Measurements from ENCODE around the gene ST7. TPM values are rescaled to one million over a fixed set of nuclear protein-coding genes. Genes with fewer than 3 reads are reported as not detected.

The ST7 gene
- polyA plus RNA-seq, 3 donors from 2014 or later, result 11.3 to 14.7 (median 14.2) TPM

DNA sequence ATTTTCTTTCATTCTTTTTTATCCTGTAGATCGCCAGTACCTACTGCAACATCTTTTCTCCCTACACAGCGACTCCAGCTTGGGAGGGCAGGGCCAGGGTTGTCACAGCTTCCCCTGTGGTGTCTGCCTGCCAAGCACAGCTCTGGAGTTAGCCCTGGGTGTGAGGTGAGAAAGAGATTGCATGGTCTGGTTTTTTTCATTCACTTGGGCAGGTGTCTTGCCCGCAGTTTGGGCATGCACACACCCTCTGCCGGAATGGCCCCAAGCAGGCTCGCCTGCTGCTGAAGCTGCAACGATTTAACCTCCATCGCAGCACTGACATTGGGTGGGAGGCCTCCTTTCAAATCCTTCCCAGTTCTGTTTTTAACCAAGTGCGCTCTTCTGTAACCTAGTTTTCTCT, 236.8 kb downstream of the ST7 start:
- Mint-ChIP-seq H3K27ac (no peak overlapping the region), H3K27me3 (ENCODE audit: low read depth in 3 of 3) (no peaks in the 10 kb centered on the region), H3K36me3 (peaks cover 0 to 19% (median 5%) of the 10 kb centered on the region in 3 donors), H3K9me3 (peaks cover 0 to 3% (median 0%) of the 10 kb centered on the region in 6 donors), H3K4me1 (no peaks in the 10 kb centered on the region), H3K4me3 (no peak overlapping the region)
- DNase-seq, result no peak

DNA sequence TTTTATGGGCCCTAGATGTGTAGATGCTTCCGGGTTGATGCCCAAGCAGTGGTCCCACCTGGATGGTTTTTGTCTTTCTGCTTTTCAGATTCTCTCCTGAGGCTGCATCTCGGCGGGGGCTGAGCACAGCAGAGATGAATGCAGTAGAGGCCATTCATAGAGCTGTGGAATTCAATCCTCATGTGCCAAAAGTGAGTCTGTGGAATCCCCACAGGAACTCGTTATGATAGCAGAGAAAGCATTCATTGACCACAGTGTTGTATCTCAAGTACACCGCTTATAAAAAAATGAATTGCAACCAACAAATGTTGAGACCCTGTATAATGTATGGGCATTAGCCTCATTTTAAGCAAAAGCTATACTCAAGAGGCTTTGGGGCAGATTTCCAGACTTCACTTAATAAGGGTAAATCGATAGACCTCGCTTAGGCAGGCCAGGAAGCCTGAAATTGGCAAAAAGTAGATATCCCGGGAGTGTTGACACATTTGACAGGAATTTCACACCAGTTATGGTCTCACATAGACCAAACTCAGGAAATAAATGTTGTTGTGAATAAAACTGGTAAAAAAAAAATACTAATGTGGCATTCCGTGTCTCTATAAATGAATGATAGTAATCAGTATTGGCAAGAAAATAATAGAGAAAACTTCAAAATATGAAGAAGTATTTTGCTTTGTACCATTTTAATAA, 237.6 kb downstream of the ST7 start:
- DNase-seq, result no peak
- no peaks in the 10 kb centered on the region for H3K4me1 Mint-ChIP-seq
- no peaks in the 10 kb centered on the region for H3K27me3 Mint-ChIP-seq (ENCODE audit: low read depth in 3 of 3)
- H3K36me3 Mint-ChIP-seq, result peaks cover 2 to 19% (median 5%) of the 10 kb centered on the region in 3 donors
- no peak overlapping the region for H3K4me3 Mint-ChIP-seq
- no peak overlapping the region for H3K27ac Mint-ChIP-seq
- peaks cover 0 to 3% (median 0%) of the 10 kb centered on the region in 6 donors for H3K9me3 Mint-ChIP-seq

DNA sequence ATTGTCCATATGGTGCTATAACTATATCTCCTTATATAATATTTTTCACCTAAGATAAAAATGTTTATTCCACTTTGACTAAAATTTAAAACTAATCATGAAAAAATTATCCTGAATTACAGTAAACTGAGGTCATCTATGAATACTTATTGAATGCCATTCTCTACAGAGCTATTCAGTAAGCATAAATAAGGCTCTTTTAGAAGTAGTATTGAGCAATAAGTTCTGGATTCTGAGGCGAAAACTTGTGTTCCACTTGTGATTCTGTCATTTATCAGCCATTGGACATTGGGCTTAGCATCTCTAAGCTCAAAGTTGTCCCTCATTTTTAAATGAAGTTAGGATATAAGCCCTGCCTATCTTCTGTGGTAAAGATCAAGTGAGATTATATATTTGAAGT, 238.8 kb downstream of the ST7 start:
- Mint-ChIP-seq H3K27ac (no peak overlapping the region), H3K4me3 (no peak overlapping the region), H3K4me1 (no peaks in the 10 kb centered on the region), H3K9me3 (no peaks in the 10 kb centered on the region), H3K27me3 (ENCODE audit: low read depth in 3 of 3) (no peaks in the 10 kb centered on the region), H3K36me3 (peaks cover 3 to 19% (median 5%) of the 10 kb centered on the region in 3 donors)
- no peak for DNase-seq

DNA sequence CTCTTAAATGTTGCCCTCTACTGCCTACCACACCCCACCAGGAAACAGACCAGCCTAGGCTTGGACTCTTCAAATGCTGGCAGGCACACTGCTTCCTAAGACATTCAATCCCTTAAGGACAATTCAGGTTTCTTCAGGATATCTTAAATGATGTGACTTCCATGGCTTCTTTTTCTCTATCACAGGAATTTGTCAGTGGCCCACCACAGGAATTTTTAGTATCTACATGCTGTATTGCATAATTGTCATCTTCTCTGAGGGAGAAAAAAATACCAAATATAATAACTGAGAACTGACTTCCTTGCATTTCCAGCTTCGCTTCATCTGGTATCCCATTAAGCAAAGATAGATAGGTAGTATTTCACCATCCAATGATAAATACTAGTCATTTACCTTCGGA, 240.3 kb downstream of the ST7 start:
- Mint-ChIP-seq H3K9me3 (no peaks in the 10 kb centered on the region), H3K4me1 (no peaks in the 10 kb centered on the region), H3K27me3 (ENCODE audit: low read depth in 3 of 3) (peaks cover 0 to 1% (median 0%) of the 10 kb centered on the region in 3 donors), H3K4me3 (no peak overlapping the region), H3K27ac (no peak overlapping the region), H3K36me3 (peaks cover 3 to 19% (median 7%) of the 10 kb centered on the region in 3 donors)
- DNase-seq, result no peak

GRCh38 chr7:117194445-117194844, 241.1 kb downstream of the ST7 start:
- Mint-ChIP-seq H3K4me3 (no peak overlapping the region), H3K9me3 (no peaks in the 10 kb centered on the region), H3K27ac (peak overlapping the region in 1 of 6 donors; percentile 13), H3K4me1 (no peaks in the 10 kb centered on the region), H3K27me3 (ENCODE audit: low read depth in 3 of 3) (peaks cover 0 to 1% (median 0%) of the 10 kb centered on the region in 3 donors), H3K36me3 (peaks cover 3 to 18% (median 7%) of the 10 kb centered on the region in 3 donors)
- DNase-seq, result no peak

DNA sequence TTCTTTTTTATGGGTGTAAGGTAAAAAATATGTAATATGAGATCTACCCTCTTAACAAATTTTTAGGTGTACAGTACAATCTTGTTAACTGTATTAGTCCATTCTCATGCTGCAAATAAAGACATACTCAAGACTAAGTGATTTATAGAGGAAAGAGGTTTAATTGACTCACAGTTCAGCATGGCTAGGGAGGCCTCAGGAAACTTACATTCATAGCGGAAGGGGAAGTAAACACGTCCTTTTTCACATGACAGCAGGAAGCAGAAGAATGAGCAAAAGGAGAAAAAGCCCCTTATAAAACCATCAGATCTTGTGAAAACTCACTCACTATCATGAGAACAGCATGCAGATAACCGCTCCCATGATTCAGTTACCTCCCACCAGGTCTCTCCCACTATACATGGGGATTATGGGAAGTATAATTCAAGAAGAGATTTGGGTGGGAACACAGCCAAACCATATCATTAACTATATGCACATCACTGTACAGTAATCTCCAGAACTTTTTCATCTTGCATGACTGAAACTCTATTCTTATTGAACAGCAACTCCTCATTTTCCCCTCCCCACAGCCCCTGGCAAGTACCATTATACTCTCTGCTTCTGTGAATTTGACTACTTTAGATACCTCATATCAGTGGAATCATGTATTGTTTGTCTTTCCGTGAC, 242.2 kb downstream of the ST7 start:
- Mint-ChIP-seq H3K4me1 (no peaks in the 10 kb centered on the region), H3K27ac (no peak overlapping the region)

GRCh38 chr7:117200132-117200531, 246.8 kb downstream of the ST7 start:
- no peaks in the 10 kb centered on the region for H3K4me1 Mint-ChIP-seq
- no peak overlapping the region for H3K4me3 Mint-ChIP-seq
- peaks cover 0 to 1% (median 0%) of the 10 kb centered on the region in 3 donors for H3K27me3 Mint-ChIP-seq (ENCODE audit: low read depth in 3 of 3)
- H3K9me3 Mint-ChIP-seq, result no peaks in the 10 kb centered on the region
- no peak overlapping the region for H3K27ac Mint-ChIP-seq
- DNase-seq, result no peak
- H3K36me3 Mint-ChIP-seq, result peaks cover 0 to 12% (median 6%) of the 10 kb centered on the region in 3 donors

More for the DNA sequence above, 242.2 kb downstream of the ST7 start:
- H3K27me3 Mint-ChIP-seq (ENCODE audit: low read depth in 3 of 3), result peaks cover 0 to 1% (median 0%) of the 10 kb centered on the region in 3 donors
- no peaks in the 10 kb centered on the region for H3K9me3 Mint-ChIP-seq
- peaks cover 3 to 10% (median 6%) of the 10 kb centered on the region in 3 donors for H3K36me3 Mint-ChIP-seq
- no peak overlapping the region for H3K4me3 Mint-ChIP-seq
- no peak for DNase-seq

- H3K4me3 Mint-ChIP-seq, result no peak overlapping the region
- H3K9me3 Mint-ChIP-seq, result no peaks in the 10 kb centered on the region
- peaks cover 0 to 1% (median 0%) of the 10 kb centered on the region in 3 donors for H3K27me3 Mint-ChIP-seq (ENCODE audit: low read depth in 3 of 3)
- H3K4me1 Mint-ChIP-seq, result no peaks in the 10 kb centered on the region
- DNase-seq, result no peak
- peaks cover 0 to 10% (median 6%) of the 10 kb centered on the region in 3 donors for H3K36me3 Mint-ChIP-seq
- no peak overlapping the region for H3K27ac Mint-ChIP-seq
Measured at GRCh38 chr7:117200786-117201458, 247.6 kb downstream of the ST7 start.

- no peak overlapping the region for H3K4me3 Mint-ChIP-seq
Measured at GRCh38 chr7:117202511-117202910, 249.2 kb downstream of the ST7 start.

DNA sequence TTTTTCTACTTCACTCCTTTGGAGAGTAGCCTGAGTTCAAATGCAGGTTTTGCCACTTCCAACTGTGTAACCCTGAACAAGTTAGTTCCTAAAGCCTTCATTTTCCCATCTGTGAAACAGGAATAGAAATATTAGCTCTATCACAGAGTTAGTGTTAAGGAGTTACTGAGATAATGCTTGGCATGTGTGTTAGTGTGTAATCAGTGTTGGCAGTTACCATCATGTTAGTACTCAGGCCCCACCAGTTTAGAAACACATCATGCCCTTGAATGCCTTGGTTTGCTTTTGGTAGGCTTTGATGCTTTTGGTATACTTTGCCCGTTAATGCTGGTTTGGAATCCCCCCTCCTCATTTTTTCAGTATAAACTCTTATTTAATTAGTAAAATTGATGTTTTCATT, 249.9 kb downstream of the ST7 start:
- H3K27ac Mint-ChIP-seq, result no peak overlapping the region
- H3K4me3 Mint-ChIP-seq, result no peak overlapping the region
- H3K4me1 Mint-ChIP-seq, result no peaks in the 10 kb centered on the region
- H3K27me3 Mint-ChIP-seq (ENCODE audit: low read depth in 3 of 3), result peaks cover 0 to 1% (median 0%) of the 10 kb centered on the region in 3 donors
- H3K9me3 Mint-ChIP-seq, result no peaks in the 10 kb centered on the region
- no peak for DNase-seq
- H3K36me3 Mint-ChIP-seq, result peaks cover 0 to 13% (median 6%) of the 10 kb centered on the region in 3 donors

More at GRCh38 chr7:117202511-117202910, 249.2 kb downstream of the ST7 start:
- no peak for DNase-seq
- Mint-ChIP-seq H3K9me3 (no peaks in the 10 kb centered on the region), H3K36me3 (peaks cover 0 to 9% (median 6%) of the 10 kb centered on the region in 3 donors), H3K27ac (no peak overlapping the region), H3K4me1 (no peaks in the 10 kb centered on the region), H3K27me3 (ENCODE audit: low read depth in 3 of 3) (peaks cover 0 to 1% (median 0%) of the 10 kb centered on the region in 3 donors)

GRCh38 chr7:117205873-117206272, 252.6 kb downstream of the ST7 start:
- Mint-ChIP-seq H3K36me3 (peaks cover 4 to 16% (median 9%) of the 10 kb centered on the region in 3 donors), H3K27ac (no peak overlapping the region), H3K4me3 (no peak overlapping the region), H3K4me1 (no peaks in the 10 kb centered on the region), H3K27me3 (ENCODE audit: low read depth in 3 of 3) (no peaks in the 10 kb centered on the region), H3K9me3 (no peaks in the 10 kb centered on the region)
- DNase-seq, result no peak

- DNase-seq, result no peak
- Mint-ChIP-seq H3K9me3 (no peaks in the 10 kb centered on the region), H3K27ac (no peak overlapping the region), H3K4me1 (no peaks in the 10 kb centered on the region), H3K4me3 (no peak overlapping the region), H3K27me3 (ENCODE audit: low read depth in 3 of 3) (no peaks in the 10 kb centered on the region), H3K36me3 (peaks cover 4 to 11% (median 9%) of the 10 kb centered on the region in 3 donors)
Measured at GRCh38 chr7:117208257-117208656, 255.0 kb downstream of the ST7 start.

DNA sequence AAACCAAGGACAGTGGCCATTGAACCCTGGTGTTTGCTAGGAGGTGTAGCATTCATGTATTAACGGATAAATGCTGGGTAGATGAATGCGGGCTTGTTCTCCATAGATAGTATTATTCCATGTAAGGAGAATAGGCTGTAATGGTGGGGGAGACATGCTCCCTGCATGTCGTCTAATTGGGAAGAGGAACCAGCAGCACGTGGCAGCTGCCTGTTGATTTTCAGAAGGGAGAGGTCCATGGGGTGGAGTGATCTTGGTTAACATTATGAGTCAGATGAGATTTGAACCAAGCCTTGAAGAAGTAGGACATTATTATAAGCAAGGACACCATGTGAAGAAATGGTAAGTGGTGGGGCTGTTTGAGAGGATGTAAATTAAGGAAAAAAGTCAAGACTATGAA, 257.1 kb downstream of the ST7 start:
- H3K9me3 Mint-ChIP-seq, result no peaks in the 10 kb centered on the region
- DNase-seq, result no peak
- H3K27ac Mint-ChIP-seq, result no peak overlapping the region
- no peaks in the 10 kb centered on the region for H3K27me3 Mint-ChIP-seq (ENCODE audit: low read depth in 3 of 3)
- H3K4me3 Mint-ChIP-seq, result no peak overlapping the region
- no peaks in the 10 kb centered on the region for H3K4me1 Mint-ChIP-seq
- H3K36me3 Mint-ChIP-seq, result peaks cover 4 to 9% (median 8%) of the 10 kb centered on the region in 3 donors

DNA sequence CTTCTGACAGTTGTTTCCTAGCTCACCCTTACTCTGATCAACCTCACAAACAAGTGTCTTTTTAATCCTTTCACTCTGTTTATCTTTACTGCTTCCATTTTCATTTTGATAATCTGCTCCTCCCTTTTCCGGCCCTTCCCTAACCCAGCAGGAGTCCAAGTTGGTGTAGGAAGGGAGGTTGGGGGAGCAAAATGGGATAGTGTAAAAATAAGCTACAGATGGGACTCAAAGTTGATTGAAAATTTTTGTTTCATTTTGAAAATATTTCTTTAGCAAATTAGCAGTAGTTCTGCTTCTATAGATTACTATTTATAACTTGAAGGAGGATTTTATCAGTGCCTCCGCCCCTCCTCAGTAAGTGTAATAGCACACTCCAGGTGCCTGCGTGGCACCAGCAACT, 257.6 kb downstream of the ST7 start:
- Mint-ChIP-seq H3K27ac (no peak overlapping the region), H3K36me3 (peaks cover 4 to 9% (median 8%) of the 10 kb centered on the region in 3 donors), H3K4me1 (no peaks in the 10 kb centered on the region), H3K27me3 (ENCODE audit: low read depth in 3 of 3) (no peaks in the 10 kb centered on the region), H3K4me3 (no peak overlapping the region), H3K9me3 (no peaks in the 10 kb centered on the region)
- no peak for DNase-seq

Measured in immature natural killer cell (primary cell).